ENCODE data around the gene SLC4A5. TPM values are rescaled to one million over a fixed set of nuclear protein-coding genes. Genes with fewer than 3 reads are reported as not detected.

The SLC4A5 gene
- total RNA-seq, 1 experiment from 2014 or later: 1.8 TPM

DNA sequence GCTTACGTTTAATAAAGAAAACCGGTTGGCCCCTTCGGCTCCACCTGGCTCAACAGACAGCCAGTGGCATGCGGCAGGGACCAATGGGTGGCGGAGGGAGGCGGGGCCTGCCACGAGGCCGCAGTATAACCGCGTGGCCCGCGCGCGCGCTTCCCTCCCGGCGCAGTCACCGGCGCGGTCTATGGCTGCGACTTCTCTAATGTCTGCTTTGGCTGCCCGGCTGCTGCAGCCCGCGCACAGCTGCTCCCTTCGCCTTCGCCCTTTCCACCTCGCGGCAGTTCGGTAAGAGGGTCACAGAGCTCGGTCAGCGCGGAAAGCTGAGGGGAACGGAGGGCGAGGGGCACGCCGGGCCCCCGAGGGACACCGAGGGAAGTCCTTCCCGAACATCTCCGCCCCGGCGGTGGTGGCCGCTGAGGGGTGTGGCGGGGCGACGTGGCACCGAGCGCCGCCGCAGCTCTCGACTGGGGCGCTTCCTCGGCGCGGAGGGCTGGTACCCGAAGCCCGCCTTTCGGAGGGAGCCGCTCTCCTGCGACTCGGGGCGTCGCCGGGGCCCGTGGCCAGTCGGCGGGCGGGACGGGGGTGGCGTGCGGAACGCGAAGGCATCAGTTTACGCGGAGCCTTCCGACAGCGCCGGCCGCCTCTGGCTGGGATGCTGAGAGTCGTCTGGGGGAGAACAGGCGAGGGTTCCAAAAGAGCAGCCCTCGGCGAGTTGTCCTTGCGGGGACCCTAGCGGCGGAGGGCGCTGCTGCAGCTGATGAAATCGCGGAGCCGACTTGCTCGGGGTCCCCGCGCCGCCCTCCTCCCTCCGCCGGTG, 144.5 kb downstream of the SLC4A5 start, which contains the start of gene MTHFD2 (continued):
- TF ChIP-seq, protein P1, sequence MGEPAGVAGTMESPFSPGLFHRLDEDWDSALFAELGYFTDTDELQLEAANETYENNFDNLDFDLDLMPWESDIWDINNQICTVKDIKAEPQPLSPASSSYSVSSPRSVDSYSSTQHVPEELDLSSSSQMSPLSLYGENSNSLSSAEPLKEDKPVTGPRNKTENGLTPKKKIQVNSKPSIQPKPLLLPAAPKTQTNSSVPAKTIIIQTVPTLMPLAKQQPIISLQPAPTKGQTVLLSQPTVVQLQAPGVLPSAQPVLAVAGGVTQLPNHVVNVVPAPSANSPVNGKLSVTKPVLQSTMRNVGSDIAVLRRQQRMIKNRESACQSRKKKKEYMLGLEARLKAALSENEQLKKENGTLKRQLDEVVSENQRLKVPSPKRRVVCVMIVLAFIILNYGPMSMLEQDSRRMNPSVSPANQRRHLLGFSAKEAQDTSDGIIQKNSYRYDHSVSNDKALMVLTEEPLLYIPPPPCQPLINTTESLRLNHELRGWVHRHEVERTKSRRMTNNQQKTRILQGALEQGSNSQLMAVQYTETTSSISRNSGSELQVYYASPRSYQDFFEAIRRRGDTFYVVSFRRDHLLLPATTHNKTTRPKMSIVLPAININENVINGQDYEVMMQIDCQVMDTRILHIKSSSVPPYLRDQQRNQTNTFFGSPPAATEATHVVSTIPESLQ (CRISPR knock-in tag; IDR thresholded peaks at IDR 0.05): 0 out of 2 replicates have a peak, but pooled peaks have one; percentile 55
- TF ChIP-seq, protein P2, sequence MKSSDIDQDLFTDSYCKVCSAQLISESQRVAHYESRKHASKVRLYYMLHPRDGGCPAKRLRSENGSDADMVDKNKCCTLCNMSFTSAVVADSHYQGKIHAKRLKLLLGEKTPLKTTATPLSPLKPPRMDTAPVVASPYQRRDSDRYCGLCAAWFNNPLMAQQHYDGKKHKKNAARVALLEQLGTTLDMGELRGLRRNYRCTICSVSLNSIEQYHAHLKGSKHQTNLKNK (CRISPR knock-in tag; IDR thresholded peaks at IDR 0.05): 0 out of 2 replicates have a peak, but pooled peaks have one; percentile 7

DNA sequence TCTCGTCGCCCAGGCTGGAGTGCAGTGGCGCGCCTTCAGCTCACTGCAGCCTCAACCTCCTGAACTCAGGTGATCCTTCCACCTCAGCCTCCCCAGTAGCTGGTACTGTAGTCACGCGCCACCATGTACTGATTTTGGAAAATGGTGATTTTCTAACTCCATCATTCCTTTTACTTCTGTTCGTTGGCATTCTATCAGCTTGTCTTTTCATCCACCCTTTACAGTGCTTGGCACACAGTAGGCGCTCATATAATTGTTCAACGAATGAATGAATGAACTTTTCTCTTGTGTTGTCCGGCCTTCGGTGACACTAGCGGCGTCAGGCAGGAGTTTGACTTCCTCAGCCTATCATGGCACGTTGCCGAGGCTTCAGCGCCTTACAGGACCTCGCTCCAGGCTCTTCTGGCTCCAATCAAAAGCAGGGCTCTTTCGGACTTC, 145.2 kb downstream of the SLC4A5 start:
- ATAC-seq: no peak
- no peaks in the 10 kb centered on the region; the same call in 1 of the 2 replicates for H3K9me3 Mint-ChIP-seq
- peaks cover 10% of the 10 kb centered on the region for H3K27me3 Mint-ChIP-seq (ENCODE audit: low read depth)
- POLR2A ChIA-PET: interaction anchor here (1.1 to 4.5 kb wide), 6 partner anchors 9 to 49 kb away, joined by 3 to 41 read pairs (median 6); partner anchors contain the start of gene MOB1A
- TF ChIP-seq NR3C1 (CRISPR knock-in tag; conservative IDR thresholded peaks at IDR 0.05; ENCODE audit: low read depth) (no peak), JUN (CRISPR knock-in tag; IDR thresholded peaks at IDR 0.05) (no peak), GABPB1 (CRISPR knock-in tag; IDR thresholded peaks at IDR 0.05) (no peak), ATF1 (CRISPR knock-in tag; IDR thresholded peaks at IDR 0.05) (no peak), EMX1 (CRISPR knock-in tag; IDR thresholded peaks at IDR 0.05) (no peak), OVOL2 (CRISPR knock-in tag; IDR thresholded peaks at IDR 0.05; ENCODE audit: borderline replicate concordance) (no peak), ZBTB21 (CRISPR knock-in tag; IDR thresholded peaks at IDR 0.05; ENCODE audit: borderline replicate concordance) (no peak), SP1 (CRISPR knock-in tag; conservative IDR thresholded peaks at IDR 0.05) (no peak), IRF2 (CRISPR knock-in tag; IDR thresholded peaks at IDR 0.05; ENCODE audit: borderline replicate concordance, low read depth) (no peak), ZNF423 (CRISPR knock-in tag; IDR thresholded peaks at IDR 0.05) (no peak), TEAD4 (CRISPR knock-in tag; IDR thresholded peaks at IDR 0.05) (no peak)
- TF ChIP-seq, protein P3, sequence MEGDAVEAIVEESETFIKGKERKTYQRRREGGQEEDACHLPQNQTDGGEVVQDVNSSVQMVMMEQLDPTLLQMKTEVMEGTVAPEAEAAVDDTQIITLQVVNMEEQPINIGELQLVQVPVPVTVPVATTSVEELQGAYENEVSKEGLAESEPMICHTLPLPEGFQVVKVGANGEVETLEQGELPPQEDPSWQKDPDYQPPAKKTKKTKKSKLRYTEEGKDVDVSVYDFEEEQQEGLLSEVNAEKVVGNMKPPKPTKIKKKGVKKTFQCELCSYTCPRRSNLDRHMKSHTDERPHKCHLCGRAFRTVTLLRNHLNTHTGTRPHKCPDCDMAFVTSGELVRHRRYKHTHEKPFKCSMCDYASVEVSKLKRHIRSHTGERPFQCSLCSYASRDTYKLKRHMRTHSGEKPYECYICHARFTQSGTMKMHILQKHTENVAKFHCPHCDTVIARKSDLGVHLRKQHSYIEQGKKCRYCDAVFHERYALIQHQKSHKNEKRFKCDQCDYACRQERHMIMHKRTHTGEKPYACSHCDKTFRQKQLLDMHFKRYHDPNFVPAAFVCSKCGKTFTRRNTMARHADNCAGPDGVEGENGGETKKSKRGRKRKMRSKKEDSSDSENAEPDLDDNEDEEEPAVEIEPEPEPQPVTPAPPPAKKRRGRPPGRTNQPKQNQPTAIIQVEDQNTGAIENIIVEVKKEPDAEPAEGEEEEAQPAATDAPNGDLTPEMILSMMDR (IDR thresholded peaks at IDR 0.05): no peak
- TF ChIP-seq, protein P4, sequence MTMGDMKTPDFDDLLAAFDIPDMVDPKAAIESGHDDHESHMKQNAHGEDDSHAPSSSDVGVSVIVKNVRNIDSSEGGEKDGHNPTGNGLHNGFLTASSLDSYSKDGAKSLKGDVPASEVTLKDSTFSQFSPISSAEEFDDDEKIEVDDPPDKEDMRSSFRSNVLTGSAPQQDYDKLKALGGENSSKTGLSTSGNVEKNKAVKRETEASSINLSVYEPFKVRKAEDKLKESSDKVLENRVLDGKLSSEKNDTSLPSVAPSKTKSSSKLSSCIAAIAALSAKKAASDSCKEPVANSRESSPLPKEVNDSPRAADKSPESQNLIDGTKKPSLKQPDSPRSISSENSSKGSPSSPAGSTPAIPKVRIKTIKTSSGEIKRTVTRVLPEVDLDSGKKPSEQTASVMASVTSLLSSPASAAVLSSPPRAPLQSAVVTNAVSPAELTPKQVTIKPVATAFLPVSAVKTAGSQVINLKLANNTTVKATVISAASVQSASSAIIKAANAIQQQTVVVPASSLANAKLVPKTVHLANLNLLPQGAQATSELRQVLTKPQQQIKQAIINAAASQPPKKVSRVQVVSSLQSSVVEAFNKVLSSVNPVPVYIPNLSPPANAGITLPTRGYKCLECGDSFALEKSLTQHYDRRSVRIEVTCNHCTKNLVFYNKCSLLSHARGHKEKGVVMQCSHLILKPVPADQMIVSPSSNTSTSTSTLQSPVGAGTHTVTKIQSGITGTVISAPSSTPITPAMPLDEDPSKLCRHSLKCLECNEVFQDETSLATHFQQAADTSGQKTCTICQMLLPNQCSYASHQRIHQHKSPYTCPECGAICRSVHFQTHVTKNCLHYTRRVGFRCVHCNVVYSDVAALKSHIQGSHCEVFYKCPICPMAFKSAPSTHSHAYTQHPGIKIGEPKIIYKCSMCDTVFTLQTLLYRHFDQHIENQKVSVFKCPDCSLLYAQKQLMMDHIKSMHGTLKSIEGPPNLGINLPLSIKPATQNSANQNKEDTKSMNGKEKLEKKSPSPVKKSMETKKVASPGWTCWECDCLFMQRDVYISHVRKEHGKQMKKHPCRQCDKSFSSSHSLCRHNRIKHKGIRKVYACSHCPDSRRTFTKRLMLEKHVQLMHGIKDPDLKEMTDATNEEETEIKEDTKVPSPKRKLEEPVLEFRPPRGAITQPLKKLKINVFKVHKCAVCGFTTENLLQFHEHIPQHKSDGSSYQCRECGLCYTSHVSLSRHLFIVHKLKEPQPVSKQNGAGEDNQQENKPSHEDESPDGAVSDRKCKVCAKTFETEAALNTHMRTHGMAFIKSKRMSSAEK (CRISPR knock-in tag; IDR thresholded peaks at IDR 0.05; ENCODE audit: borderline replicate concordance): no peak
- TF ChIP-seq, protein P5, sequence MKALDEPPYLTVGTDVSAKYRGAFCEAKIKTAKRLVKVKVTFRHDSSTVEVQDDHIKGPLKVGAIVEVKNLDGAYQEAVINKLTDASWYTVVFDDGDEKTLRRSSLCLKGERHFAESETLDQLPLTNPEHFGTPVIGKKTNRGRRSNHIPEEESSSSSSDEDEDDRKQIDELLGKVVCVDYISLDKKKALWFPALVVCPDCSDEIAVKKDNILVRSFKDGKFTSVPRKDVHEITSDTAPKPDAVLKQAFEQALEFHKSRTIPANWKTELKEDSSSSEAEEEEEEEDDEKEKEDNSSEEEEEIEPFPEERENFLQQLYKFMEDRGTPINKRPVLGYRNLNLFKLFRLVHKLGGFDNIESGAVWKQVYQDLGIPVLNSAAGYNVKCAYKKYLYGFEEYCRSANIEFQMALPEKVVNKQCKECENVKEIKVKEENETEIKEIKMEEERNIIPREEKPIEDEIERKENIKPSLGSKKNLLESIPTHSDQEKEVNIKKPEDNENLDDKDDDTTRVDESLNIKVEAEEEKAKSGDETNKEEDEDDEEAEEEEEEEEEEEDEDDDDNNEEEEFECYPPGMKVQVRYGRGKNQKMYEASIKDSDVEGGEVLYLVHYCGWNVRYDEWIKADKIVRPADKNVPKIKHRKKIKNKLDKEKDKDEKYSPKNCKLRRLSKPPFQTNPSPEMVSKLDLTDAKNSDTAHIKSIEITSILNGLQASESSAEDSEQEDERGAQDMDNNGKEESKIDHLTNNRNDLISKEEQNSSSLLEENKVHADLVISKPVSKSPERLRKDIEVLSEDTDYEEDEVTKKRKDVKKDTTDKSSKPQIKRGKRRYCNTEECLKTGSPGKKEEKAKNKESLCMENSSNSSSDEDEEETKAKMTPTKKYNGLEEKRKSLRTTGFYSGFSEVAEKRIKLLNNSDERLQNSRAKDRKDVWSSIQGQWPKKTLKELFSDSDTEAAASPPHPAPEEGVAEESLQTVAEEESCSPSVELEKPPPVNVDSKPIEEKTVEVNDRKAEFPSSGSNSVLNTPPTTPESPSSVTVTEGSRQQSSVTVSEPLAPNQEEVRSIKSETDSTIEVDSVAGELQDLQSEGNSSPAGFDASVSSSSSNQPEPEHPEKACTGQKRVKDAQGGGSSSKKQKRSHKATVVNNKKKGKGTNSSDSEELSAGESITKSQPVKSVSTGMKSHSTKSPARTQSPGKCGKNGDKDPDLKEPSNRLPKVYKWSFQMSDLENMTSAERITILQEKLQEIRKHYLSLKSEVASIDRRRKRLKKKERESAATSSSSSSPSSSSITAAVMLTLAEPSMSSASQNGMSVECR (CRISPR knock-in tag; IDR thresholded peaks at IDR 0.05; ENCODE audit: borderline replicate concordance): no peak
- TF ChIP-seq, protein P6, sequence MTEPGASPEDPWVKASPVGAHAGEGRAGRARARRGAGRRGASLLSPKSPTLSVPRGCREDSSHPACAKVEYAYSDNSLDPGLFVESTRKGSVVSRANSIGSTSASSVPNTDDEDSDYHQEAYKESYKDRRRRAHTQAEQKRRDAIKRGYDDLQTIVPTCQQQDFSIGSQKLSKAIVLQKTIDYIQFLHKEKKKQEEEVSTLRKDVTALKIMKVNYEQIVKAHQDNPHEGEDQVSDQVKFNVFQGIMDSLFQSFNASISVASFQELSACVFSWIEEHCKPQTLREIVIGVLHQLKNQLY (CRISPR knock-in tag; IDR thresholded peaks at IDR 0.05): no peak
- H3K4me3 Mint-ChIP-seq: peak overlapping the region; percentile 99
- H3K36me3 Mint-ChIP-seq: peaks cover 18% of the 10 kb centered on the region
- CTCF ChIA-PET: interaction anchor here (1.3 to 2.2 kb wide), 4 partner anchors 18 to 50 kb away, joined by 3 to 11 read pairs (median 6); partner anchors contain the start of genes BOLA3 and MOB1A
- H3K4me1 Mint-ChIP-seq: peaks cover 29% of the 10 kb centered on the region
- H3K27ac Mint-ChIP-seq: peak overlapping the region; percentile 100
- DNase-seq (ENCODE audit: low spot score): no peak
